Purkinje cell (primary cell): ENCODE data around the gene OR10J5. TPM values are rescaled to one million over a fixed set of nuclear protein-coding genes. Genes with fewer than 3 reads are reported as not detected.

ENCODE experiments used
- polyA plus RNA-seq: library from polyadenylated mRNA; unstranded; fragments of >200 nt; fragmentation: Nextera tagmentation; gene quantifications from 2 replicates; pipeline ENCODE4 v1.2.1, GENCODE V29; 2014

OR10J5 gene
- polyA plus RNA-seq: not detected in 2 replicates

GRCh38 chr1:159535907-159536306 is at the start of gene OR10J5:
Gene OR10J5, minus strand, starts transcription at chr1:159536007. Its CDS starts 0 bp downstream, at chr1:159536007.

Other genes with a start within 250 kb of the OR10J5 start
- gene FCER1A, start 233.7 kb downstream of the OR10J5 start, polyA plus RNA-seq: not detected in 2 replicates
- gene OR10J4, start 103.8 kb downstream of the OR10J5 start, polyA plus RNA-seq: not detected in 2 replicates
- gene OR10J1, start 96.3 kb downstream of the OR10J5 start, polyA plus RNA-seq: not detected in 2 replicates
- not detected in 2 replicates for gene APCS, start 51.8 kb upstream of the OR10J5 start, polyA plus RNA-seq
- not detected in 2 replicates for gene CRP, start 178.6 kb upstream of the OR10J5 start, polyA plus RNA-seq
- gene DUSP23, start 245.0 kb upstream of the OR10J5 start, polyA plus RNA-seq: 0.87 and 3.0 TPM in 2 replicates